CD4-positive, alpha-beta T cell treated with Interleukin-17A for 4 hours (primary cell): ENCODE results near the gene KCNQ1.
A peak's percentile ranks its signal among the peaks of the same experiment; 100 is the strongest.

ENCODE experiments used
- DNase-seq: peaks from one replicate; pipeline ENCODE4 v3.0.0-alpha.2; 2020; ENCODE audit warnings: mixed read lengths

KCNQ1 gene

DNA sequence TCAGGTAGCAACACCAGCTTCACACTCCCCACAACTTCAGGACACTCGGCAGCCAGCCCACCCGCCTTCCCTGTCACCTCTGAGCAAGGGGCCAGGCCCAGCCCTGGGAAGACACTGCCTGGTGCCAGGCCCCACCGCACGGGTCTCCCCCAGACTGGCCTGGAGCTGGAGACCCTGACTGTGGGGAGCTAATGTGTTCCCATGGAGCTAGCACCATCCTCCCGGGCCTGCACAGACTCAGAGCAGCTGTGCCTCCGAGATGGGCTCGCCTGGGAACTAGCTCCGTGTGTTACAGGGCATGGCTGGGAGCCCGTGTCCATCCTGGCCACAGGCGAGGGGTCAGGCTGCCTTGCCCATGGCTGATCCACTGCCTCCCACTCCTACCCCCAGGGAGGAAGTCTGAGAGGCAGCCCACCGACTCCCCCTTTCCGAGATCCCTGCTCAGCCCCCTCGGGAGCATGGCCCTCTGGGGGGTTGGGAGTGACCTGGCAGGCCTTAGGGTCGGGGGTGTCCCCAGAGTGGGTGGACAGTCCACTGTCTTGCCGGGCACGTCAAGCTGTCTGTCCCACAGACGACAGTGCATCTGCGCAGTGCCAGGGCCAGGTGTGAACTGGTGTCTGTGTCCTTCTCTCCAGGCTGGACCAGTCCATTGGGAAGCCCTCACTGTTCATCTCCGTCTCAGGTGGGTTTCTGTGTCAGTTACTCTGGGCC, 331.7 kb downstream of the KCNQ1 start:
- DNase-seq = no peak

DNA sequence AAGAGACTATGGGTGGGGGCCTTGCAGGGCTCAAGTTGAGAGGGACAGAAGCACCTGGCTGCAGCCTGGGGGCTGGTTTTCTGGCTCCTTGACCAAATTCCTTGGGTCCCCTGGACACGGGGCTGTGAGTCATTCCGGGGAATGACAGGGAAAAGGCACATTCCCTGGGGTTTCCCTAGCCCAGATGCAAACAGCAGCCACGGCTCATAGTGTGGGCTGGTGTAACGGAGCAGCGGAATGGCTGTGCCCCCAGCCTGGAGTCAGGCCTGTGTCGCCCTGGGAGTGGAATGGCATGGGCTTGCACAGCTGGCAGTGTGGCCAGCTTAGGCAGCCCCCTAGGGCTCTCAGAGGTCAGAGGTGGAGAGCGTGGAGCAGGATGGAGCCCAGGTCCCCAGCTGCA, 332.6 kb downstream of the KCNQ1 start:
- DNase-seq = no peak

DNA sequence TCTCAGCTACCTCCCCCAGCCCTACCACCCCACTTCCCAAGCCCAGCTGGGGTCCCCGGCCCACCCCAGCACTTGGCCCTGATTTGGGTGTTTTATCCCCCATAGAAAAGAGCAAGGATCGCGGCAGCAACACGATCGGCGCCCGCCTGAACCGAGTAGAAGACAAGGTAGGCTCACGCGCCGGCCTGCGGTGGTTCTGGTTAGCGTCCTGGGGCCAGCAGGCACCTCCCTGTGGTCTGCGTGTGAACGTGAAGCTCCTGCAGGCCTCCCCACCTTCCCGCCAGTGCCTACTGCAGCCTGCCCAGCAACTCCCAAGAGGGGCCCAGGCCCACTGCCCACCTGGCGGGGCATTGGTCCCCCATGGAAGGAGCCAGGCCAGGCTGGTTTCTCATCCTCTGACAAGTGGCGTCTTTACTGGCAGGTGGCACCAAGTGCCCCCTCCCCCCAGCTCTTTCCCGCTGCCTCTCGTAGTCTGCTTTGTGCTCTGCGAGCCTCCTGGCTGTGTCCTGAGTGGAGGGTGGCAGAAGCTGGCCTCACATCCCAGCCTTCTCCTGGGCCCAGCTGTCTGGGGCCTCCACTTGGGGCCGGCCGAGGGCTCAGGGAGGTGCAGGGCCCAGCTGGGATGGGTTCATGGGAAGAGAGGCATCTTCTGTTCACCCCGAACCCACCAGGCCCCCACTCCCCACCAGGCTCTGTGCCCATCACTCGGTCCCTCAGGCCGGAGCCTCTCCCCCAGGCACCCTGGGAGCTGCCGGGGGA, 333.2 kb downstream of the KCNQ1 start:
- DNase-seq = no peak

- no peak for DNase-seq
Measured at GRCh38 chr11:2778630-2779498, 334.1 kb downstream of the KCNQ1 start.

DNA sequence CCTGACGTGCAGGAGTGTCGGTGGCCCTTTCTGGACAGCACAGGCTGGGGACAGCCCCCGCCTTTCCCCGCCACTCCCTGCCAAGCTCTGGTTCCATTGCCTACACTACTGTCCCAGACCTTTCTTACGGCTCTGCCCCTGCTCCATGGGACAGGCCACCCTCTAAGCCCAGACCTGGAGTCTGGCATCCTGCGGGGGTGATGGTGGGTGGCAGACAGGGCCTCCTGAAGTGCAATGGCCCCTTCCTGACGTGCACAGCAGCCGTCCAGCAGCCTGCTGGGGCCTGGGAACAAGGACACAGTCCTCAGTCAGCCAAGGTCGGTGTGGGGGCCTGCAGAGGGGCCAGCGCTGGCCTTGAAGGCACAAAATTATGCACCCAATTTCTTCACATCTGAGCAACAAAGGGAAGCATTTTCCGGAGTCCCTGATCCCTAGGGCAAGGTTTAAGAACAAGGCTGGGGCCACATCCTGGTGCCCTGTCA, 334.7 kb downstream of the KCNQ1 start:
- DNase-seq = no peak

GRCh38 chr11:2779981-2780849, 335.4 kb downstream of the KCNQ1 start:
- DNase-seq = no peak

- no peak for DNase-seq
Measured at GRCh38 chr11:2780850-2781407, 336.1 kb downstream of the KCNQ1 start.

- DNase-seq = no peak
Measured at GRCh38 chr11:2781408-2782274, 336.8 kb downstream of the KCNQ1 start.

DNA sequence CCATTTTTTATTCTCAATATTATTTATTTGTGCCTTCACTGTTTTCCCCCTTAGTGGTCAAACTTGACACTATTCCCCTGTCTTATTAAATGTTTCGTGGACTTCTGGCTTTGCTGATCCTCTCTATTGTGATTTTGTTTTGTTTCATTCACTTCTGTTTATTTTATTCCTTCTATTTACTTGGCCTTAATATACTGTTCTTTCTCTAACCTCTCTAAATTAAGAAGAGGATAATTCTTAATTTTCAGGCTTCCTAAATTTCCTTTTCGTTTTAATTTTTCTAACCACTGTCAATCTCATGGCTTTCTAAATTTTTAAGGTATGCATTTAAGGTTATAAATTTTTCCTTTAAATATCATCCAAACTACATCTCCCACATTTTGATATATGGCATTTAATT, 338.0 kb downstream of the KCNQ1 start:
- no peak for DNase-seq

DNA sequence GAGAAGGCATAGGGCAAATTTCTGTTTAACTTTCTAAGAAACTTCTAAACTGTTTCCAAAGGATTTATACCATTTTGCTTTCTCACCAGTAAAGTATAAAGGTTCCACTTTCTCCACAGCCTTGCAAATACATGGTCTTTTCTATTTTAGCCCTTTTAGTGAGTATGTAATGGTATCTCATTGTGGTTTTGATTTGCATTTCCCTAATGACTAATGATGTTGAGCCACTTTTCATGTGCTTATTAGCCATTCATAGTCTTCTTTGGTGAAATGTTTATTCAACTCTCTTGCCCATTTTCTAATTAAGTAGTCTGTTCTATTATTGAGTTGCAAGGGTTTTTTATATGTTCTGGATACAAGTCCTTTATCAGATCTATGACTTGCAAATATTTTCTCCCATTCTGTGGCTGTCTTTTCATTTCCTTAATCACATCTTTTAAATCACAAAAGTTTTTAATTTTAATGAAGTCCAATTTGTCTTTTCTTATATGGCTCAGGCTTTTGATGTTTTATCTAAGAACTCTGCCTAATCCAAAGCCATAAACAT, 338.8 kb downstream of the KCNQ1 start:
- DNase-seq = no peak

DNA sequence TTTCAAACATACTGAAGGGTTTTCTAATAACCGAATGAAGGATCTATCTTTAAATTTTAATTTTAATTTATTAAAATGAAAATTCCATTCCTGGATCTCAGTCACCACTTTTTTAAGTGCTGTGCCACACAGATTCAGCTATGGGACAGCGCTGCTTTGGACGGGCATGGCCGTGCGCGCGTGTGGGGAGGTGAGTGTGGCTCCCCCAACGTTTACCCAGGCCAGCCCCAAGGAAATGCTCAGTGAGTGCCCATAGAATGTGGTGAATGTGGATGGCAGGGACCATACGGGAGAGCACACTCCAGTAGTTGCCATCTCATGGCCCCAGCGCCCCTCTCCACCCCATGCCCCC, 343.0 kb downstream of the KCNQ1 start:
- no peak for DNase-seq

DNA sequence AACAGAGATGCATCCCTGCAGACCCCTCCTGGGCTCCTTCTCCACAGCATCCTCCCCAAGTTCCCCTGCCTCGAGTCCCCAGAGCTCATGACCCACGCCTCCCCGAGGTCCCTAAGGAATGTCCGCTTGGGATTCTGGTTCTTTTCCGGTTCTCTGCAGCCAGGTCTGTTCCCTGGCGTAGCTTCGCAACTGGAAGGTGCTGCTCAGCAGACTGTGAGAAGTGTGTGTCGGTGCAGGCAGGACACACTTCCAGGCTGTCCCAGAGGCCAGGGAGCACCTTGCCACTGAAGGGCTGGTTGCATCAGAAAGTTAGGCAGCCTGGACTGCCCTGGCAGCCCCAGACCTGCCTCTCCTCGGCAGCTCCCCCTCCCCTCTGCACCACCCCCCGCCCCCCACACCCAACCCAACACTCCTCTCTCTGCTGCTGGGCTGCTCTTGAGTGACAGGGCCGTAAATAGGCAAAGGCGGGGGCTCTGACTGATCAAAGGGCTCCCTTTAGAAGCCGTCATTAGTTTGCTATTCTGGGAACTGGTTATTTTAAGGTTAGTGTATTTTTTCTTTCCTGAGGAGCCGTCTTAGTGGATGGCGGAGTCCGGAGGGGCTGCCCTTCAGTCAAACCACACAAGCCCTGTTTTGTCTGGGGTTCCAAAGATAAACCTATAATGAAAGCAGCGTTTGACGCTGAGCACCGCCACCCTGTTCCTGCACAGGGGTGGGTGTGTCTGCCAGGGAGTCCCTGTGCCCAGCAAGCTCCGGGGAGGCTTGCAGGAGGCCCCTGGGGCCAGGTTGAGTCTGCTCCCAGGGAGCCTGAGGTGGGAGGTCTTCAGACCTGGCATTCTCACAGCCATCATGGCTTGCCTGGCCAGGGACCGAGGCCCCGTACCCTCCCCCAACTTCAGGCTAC, 343.6 kb downstream of the KCNQ1 start:
- DNase-seq = no peak

DNA sequence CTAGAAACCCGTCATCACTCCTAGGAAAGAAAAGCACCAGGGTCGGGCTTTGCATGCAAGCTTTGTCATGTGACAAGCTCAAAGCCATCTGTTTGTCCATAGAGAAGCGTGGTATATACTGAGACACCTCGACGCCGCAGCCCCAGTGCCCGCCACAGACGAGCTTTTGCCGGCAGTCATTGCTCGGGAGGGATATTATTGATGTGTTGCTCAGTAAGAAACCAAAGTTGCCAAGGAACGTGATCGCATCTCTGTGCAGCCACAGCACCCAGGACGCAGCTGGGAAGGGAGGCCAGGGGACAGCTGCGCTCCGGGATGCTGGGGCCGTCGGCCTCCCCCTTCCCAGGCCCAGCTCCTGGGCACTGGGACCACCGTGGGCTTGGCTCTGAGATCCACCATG, 344.5 kb downstream of the KCNQ1 start:
- no peak for DNase-seq

- no peak for DNase-seq
Measured at GRCh38 chr11:2789791-2790567, 345.2 kb downstream of the KCNQ1 start.

GRCh38 chr11:2790568-2790921, 345.7 kb downstream of the KCNQ1 start:
- DNase-seq = no peak

GRCh38 chr11:2791139-2791520, 346.3 kb downstream of the KCNQ1 start:
- no peak for DNase-seq

DNA sequence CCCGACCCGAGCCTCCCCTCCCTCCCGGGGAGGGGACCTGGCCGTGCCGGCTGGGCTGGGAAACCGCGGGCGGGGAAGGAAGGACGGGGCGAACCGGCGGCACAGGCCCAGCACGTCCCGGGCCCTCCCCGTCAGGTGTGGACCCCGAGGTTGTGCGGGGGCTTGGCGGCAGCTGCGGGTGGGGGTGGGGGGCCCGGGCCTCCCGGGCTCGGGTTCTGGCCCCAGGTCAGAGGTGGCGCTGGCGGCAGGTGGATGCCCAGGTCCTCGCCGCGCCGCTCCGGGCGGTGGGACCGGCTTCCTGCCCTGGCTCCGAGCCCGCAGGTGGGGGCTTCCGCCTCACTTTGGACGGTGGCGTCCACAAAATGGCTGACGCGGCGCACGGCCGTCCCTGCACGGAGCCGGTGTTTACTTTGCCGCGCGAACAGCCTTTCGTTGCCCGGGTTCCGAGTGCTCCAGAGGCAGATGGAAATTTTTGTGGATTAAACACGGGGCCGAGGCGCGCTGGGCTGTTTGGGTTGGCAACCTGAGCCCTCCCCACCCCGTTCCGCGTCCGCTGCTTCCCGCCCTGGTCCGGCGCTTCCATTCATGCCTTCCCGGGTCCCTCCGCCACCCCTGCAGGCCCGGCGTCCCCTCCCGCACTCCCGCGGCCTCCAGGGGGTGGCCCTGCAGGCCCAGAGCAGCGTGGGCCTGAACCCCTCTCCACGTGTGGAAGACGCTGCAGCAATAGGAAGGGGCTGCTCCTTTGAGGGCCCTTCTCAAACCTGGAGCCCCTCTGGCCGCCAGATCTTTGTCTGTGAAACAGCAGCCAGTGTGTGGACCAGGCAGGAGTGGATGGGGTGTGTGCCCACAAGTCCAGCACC, 346.9 kb downstream of the KCNQ1 start:
- DNase-seq = peak; percentile 61
